Measurements from ENCODE around the gene GLP2R.

The GLP2R gene

GRCh38 chr17:9907883-9908648 lies 82.3 kb downstream of the GLP2R start:
- no peak overlapping the region for H3K9ac ChIP-seq (ENCODE audit: low read length)
- H3K9me2 ChIP-seq (replicated peaks; ENCODE audit: insufficient read depth, low read length): no peaks in the 10 kb centered on the region
- H3K27ac ChIP-seq (ENCODE audit: low read depth, low read length): no peak overlapping the region
- H4K20me1 ChIP-seq (ENCODE audit: low read depth, low read length): no peaks in the 10 kb centered on the region
- H2AFZ ChIP-seq (ENCODE audit: low read depth, low read length, severe bottlenecking): no peak overlapping the region
- H3K4me2 ChIP-seq (ENCODE audit: low read depth, low read length, poor library complexity, severe bottlenecking): no peak overlapping the region
- TF ChIP-seq, protein P1, sequence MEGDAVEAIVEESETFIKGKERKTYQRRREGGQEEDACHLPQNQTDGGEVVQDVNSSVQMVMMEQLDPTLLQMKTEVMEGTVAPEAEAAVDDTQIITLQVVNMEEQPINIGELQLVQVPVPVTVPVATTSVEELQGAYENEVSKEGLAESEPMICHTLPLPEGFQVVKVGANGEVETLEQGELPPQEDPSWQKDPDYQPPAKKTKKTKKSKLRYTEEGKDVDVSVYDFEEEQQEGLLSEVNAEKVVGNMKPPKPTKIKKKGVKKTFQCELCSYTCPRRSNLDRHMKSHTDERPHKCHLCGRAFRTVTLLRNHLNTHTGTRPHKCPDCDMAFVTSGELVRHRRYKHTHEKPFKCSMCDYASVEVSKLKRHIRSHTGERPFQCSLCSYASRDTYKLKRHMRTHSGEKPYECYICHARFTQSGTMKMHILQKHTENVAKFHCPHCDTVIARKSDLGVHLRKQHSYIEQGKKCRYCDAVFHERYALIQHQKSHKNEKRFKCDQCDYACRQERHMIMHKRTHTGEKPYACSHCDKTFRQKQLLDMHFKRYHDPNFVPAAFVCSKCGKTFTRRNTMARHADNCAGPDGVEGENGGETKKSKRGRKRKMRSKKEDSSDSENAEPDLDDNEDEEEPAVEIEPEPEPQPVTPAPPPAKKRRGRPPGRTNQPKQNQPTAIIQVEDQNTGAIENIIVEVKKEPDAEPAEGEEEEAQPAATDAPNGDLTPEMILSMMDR (IDR thresholded peaks at IDR 0.05; ENCODE audit: insufficient read depth, low read length, poor library complexity, severe bottlenecking): no peak
- TF ChIP-seq EZH2phosphoT487 (conservative IDR thresholded peaks at IDR 0.05; ENCODE audit: low read length): no peak
- H3K79me2 ChIP-seq (ENCODE audit: insufficient read depth, low read length): no peaks in the 10 kb centered on the region
- H3K36me3 ChIP-seq (ENCODE audit: low read length): no peaks in the 10 kb centered on the region
- no peaks in the 10 kb centered on the region for H3K9me3 ChIP-seq (ENCODE audit: insufficient read depth, low read length)
- H3F3A ChIP-seq (ENCODE audit: insufficient read depth): no peaks in the 10 kb centered on the region
- H3K27me3 ChIP-seq (ENCODE audit: low read length): no peaks in the 10 kb centered on the region
- no peak overlapping the region for H3K4me3 ChIP-seq (ENCODE audit: insufficient read depth, low read length, poor library complexity, severe bottlenecking)

GRCh38 chr17:9908649-9909042 lies 82.9 kb downstream of the GLP2R start:
- no peak overlapping the region for H3K4me2 ChIP-seq (ENCODE audit: low read depth, low read length, poor library complexity, severe bottlenecking)
- H3K9me3 ChIP-seq (ENCODE audit: insufficient read depth, low read length): no peaks in the 10 kb centered on the region
- H3K36me3 ChIP-seq (ENCODE audit: low read length): no peaks in the 10 kb centered on the region
- H3K27me3 ChIP-seq (ENCODE audit: low read length): no peaks in the 10 kb centered on the region
- H3K9me2 ChIP-seq (replicated peaks; ENCODE audit: insufficient read depth, low read length): no peaks in the 10 kb centered on the region
- no peaks in the 10 kb centered on the region for H4K20me1 ChIP-seq (ENCODE audit: low read depth, low read length)
- no peaks in the 10 kb centered on the region for H3K79me2 ChIP-seq (ENCODE audit: insufficient read depth, low read length)
- TF ChIP-seq, protein P1 (IDR thresholded peaks at IDR 0.05; ENCODE audit: insufficient read depth, low read length, poor library complexity, severe bottlenecking): no peak
- TF ChIP-seq EZH2phosphoT487 (conservative IDR thresholded peaks at IDR 0.05; ENCODE audit: low read length): no peak
- no peak overlapping the region for H3K4me3 ChIP-seq (ENCODE audit: insufficient read depth, low read length, poor library complexity, severe bottlenecking)
- no peak overlapping the region for H3K27ac ChIP-seq (ENCODE audit: low read depth, low read length)
- H3K9ac ChIP-seq (ENCODE audit: low read length): no peak overlapping the region
- no peaks in the 10 kb centered on the region for H3F3A ChIP-seq (ENCODE audit: insufficient read depth)
- H2AFZ ChIP-seq (ENCODE audit: low read depth, low read length, severe bottlenecking): no peak overlapping the region

DNA sequence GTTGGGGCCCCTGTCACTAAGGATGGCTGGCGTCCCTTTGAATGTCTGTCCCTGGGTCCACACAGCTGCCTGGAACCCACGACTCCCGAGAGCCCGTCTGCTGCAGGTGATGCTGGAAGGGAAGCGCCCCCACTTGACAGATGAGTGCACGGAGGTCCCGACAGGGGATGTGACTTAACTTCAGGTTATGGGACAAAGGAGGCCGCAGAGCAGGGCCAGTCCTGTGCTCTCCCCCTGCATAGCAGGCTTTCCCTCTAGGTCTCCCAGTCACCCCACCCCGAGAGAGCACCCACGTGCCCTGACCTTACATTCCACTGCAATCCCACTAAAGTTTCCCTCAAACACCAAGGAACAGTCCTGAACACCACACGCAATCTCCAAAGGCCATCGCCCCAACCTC lies 85.4 kb downstream of the GLP2R start:
- Histone ChIP-seq H3K27ac (ENCODE audit: low read depth, low read length) (no peak overlapping the region), H3K9me2 (replicated peaks; ENCODE audit: insufficient read depth, low read length) (no peaks in the 10 kb centered on the region), H4K20me1 (ENCODE audit: low read depth, low read length) (no peaks in the 10 kb centered on the region), H3K9ac (ENCODE audit: low read length) (no peak overlapping the region), H3K36me3 (ENCODE audit: low read length) (no peaks in the 10 kb centered on the region), H2AFZ (ENCODE audit: low read depth, low read length, severe bottlenecking) (no peak overlapping the region), H3K79me2 (ENCODE audit: insufficient read depth, low read length) (no peaks in the 10 kb centered on the region), H3F3A (ENCODE audit: insufficient read depth) (no peaks in the 10 kb centered on the region), H3K9me3 (ENCODE audit: insufficient read depth, low read length) (no peaks in the 10 kb centered on the region), H3K4me2 (ENCODE audit: low read depth, low read length, poor library complexity, severe bottlenecking) (no peak overlapping the region), H3K27me3 (ENCODE audit: low read length) (no peaks in the 10 kb centered on the region), H3K4me3 (ENCODE audit: insufficient read depth, low read length, poor library complexity, severe bottlenecking) (no peak overlapping the region)
- TF ChIP-seq, protein P1 (IDR thresholded peaks at IDR 0.05; ENCODE audit: insufficient read depth, low read length, poor library complexity, severe bottlenecking): no peak
- TF ChIP-seq EZH2phosphoT487 (conservative IDR thresholded peaks at IDR 0.05; ENCODE audit: low read length): no peak
